IMR-90 (cell line): ENCODE data around the gene SMC5.

Experiments
- BHLHE40 ChIP-seq: fragments of 150-350 bp; IDR thresholded peaks from 2 replicates; pipeline ENCODE4 v1.6.1; 2016; ENCODE audit warnings: mild to moderate bottlenecking, low read depth, low read length
- NFE2L2 ChIP-seq: fragments of 150-350 bp; IDR thresholded peaks from 2 replicates; pipeline ENCODE4 v1.6.1; 2016; ENCODE audit warnings: low read depth, mild to moderate bottlenecking, low read length

- TF ChIP-seq BHLHE40 (no peak), NFE2L2 (no peak)
Measured at GRCh38 chr9:70293214-70293613, 34.4 kb downstream of the SMC5 start.
